Mononuclear cell (primary cell): Measurements from ENCODE around the gene CHGA. TPM values are rescaled to one million over a fixed set of nuclear protein-coding genes. Genes with fewer than 3 reads are reported as not detected.

ENCODE experiments used
- H3K27me3 ChIP-seq: 2 replicates; pipeline ENCODE4 v1.6.0; 2011; ENCODE audit warnings: low read length, control low read depth; ENCODE audit not compliant: insufficient read depth
- H3K4me1 ChIP-seq: 2 replicates; pipeline ENCODE4 v1.5.1; 2011; ENCODE audit warnings: mild to moderate bottlenecking, low read length, control low read depth; ENCODE audit not compliant: insufficient read depth
- H3K4me3 ChIP-seq: 2 replicates; pipeline ENCODE4 v1.5.1; 2011; ENCODE audit warnings: mild to moderate bottlenecking, low read length, moderate library complexity
- H3K9me3 ChIP-seq: 2 replicates; pipeline ENCODE4 v1.5.1; 2011; ENCODE audit warnings: low read depth, mild to moderate bottlenecking, control low read depth, low read length
- total RNA-seq: library from RNA; depleted of rRNA; stranded (reverse); fragments of >200 nt; gene quantifications from one replicate; pipeline ENCODE4 v1.2.3, GENCODE V29; 2012

The CHGA gene
- total RNA-seq, 1 donor = not detected

DNA sequence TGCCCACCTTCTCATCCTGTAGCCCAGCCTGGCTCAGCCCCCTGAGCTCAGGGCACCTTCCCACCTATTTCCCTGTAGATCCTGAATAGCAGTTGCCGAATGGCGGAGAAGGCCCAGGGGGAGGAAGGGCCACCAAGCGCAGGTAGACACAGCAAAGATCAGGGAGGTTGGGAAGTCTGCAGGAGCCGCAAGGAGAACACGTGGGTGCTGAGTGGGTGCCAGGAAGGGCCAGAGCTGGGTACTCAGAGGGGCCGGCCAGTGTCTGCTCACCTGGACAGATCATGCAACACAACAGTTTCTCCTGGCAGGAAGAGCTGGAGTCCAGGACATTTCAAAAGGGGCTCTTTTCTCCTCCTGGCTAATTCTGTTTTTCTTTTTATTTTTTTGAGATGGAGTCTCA lies 30.6 kb downstream of the CHGA start:
- Histone ChIP-seq H3K4me3 (no peak overlapping the region), H3K27me3 (no peaks in the 10 kb centered on the region), H3K9me3 (no peaks in the 10 kb centered on the region), H3K4me1 (no peaks in the 10 kb centered on the region)

DNA sequence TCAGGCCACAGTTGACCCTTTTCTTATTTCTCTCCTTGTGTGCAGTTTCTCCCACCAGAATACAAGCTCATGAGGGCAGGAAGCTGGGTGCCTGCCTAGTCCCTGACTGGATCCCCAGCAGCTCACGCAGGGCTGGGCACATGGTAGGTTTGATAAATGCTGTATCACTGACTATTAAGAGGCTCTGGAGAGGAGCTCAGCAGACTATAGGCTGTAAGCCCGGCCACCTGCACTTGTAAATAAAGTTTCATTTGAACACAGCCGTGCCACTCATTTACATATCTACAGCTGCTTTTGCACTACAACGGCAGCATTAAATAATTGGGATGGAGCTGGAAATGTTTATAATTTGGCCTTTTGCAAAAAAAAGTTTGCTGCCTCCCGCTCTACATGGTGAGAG lies 32.0 kb downstream of the CHGA start:
- no peaks in the 10 kb centered on the region for H3K4me1 ChIP-seq
- H3K4me3 ChIP-seq = no peak overlapping the region
- no peaks in the 10 kb centered on the region for H3K27me3 ChIP-seq
- no peaks in the 10 kb centered on the region for H3K9me3 ChIP-seq

- no peak overlapping the region for H3K4me3 ChIP-seq
- H3K27me3 ChIP-seq = no peaks in the 10 kb centered on the region
- no peaks in the 10 kb centered on the region for H3K9me3 ChIP-seq
Measured at GRCh38 chr14:92955381-92955780, 32.4 kb downstream of the CHGA start.

DNA sequence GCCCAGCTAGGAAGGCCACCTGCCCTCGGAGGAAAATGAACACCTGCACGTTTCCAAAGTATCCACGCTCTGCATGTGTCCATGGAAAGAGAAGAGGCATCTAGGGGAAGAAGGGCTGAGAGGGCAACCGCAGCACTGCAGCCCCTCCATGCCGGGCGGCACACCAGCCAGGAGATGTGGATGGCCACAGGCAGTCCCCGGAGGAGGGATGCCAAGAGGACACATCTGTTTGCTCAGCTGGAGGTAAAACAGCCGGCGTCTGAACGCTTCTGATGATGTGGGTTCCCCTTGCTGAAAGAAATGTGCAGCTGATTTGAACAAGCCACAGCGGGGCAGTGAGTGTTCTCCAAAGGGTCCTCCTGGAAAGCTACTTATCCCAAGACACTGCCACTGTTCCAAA lies 34.0 kb downstream of the CHGA start:
- Histone ChIP-seq H3K9me3 (no peaks in the 10 kb centered on the region), H3K27me3 (no peaks in the 10 kb centered on the region), H3K4me3 (no peak overlapping the region), H3K4me1 (no peaks in the 10 kb centered on the region)

More at GRCh38 chr14:92955381-92955780, 32.4 kb downstream of the CHGA start:
- H3K4me1 ChIP-seq = no peaks in the 10 kb centered on the region

DNA sequence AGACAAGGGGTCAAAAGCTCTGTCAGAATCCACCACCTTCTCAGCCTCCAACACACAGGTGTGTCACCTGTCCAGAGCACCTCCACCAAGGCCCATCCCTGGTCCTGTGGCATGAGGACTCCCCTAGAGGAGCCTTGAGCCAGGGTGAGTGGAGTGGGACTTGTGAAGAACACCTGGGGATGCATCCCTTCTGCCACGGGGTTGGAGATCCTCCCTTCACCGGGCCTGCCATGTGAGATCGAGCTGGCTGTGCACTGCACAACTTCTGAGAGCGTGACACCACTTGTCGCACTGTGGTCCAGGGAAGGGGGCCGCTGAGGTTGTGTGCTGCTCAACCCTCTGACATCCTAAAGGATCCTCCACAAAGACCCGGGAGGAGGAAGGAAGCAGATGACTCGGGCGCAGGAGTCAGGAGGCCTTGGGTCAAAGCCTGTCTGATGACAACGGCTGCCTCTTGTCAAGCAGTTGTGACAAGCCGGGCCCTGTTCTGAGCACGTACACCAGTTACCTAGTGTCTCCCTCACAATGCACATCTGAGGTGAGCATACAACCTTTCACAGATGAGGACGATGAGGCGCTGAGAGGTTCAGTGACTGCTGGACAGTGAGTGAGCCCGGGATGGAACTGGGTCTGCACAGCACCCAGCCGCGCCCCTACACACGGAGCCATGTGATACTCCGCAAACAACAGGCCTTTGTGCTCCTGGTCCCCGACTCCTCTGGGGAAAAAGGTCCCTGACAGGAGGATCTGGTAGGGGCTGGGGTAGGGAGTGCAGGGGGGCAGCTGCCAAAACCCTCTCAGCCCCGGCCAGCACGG lies 35.6 kb downstream of the CHGA start:
- Histone ChIP-seq H3K9me3 (no peaks in the 10 kb centered on the region), H3K27me3 (no peaks in the 10 kb centered on the region)

GRCh38 chr14:92959189-92959531 lies 36.2 kb downstream of the CHGA start:
- H3K27me3 ChIP-seq = no peaks in the 10 kb centered on the region
- H3K4me3 ChIP-seq = no peak overlapping the region
- no peaks in the 10 kb centered on the region for H3K9me3 ChIP-seq
- H3K4me1 ChIP-seq = no peaks in the 10 kb centered on the region

More for the DNA sequence above, 35.6 kb downstream of the CHGA start:
- H3K4me1 ChIP-seq = no peaks in the 10 kb centered on the region
- no peak overlapping the region for H3K4me3 ChIP-seq

- Histone ChIP-seq H3K9me3 (no peaks in the 10 kb centered on the region), H3K4me3 (no peak overlapping the region), H3K27me3 (no peaks in the 10 kb centered on the region), H3K4me1 (no peaks in the 10 kb centered on the region)
Measured at GRCh38 chr14:92959761-92960680, 37.1 kb downstream of the CHGA start.

- H3K4me3 ChIP-seq = no peak overlapping the region
- no peaks in the 10 kb centered on the region for H3K9me3 ChIP-seq
- no peaks in the 10 kb centered on the region for H3K27me3 ChIP-seq
- no peaks in the 10 kb centered on the region for H3K4me1 ChIP-seq
Measured at GRCh38 chr14:92960706-92961566, 38.0 kb downstream of the CHGA start.

- H3K4me1 ChIP-seq = no peaks in the 10 kb centered on the region
- H3K27me3 ChIP-seq = no peaks in the 10 kb centered on the region
- no peak overlapping the region for H3K4me3 ChIP-seq
- no peaks in the 10 kb centered on the region for H3K9me3 ChIP-seq
Measured at GRCh38 chr14:92961567-92961855, 38.6 kb downstream of the CHGA start.

GRCh38 chr14:92962031-92962830 lies 39.3 kb downstream of the CHGA start:
- H3K4me3 ChIP-seq = no peak overlapping the region
- H3K27me3 ChIP-seq = no peaks in the 10 kb centered on the region
- no peaks in the 10 kb centered on the region for H3K9me3 ChIP-seq
- H3K4me1 ChIP-seq = no peaks in the 10 kb centered on the region

DNA sequence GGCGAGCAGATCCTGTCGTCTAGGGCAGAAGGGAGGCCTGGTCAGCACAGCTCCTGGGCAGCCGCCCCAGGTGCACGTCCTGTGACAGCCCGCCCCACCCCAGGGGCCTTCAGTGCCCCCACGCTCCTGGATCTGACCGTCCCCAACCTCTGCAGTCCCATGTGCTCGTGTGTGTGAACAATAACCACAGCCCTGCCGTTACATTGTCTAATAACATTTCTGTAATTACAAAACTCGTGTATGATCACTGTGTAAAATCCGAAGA lies 39.8 kb downstream of the CHGA start:
- H3K4me1 ChIP-seq = no peaks in the 10 kb centered on the region
- H3K27me3 ChIP-seq = no peaks in the 10 kb centered on the region
- no peak overlapping the region for H3K4me3 ChIP-seq
- H3K9me3 ChIP-seq = no peaks in the 10 kb centered on the region

DNA sequence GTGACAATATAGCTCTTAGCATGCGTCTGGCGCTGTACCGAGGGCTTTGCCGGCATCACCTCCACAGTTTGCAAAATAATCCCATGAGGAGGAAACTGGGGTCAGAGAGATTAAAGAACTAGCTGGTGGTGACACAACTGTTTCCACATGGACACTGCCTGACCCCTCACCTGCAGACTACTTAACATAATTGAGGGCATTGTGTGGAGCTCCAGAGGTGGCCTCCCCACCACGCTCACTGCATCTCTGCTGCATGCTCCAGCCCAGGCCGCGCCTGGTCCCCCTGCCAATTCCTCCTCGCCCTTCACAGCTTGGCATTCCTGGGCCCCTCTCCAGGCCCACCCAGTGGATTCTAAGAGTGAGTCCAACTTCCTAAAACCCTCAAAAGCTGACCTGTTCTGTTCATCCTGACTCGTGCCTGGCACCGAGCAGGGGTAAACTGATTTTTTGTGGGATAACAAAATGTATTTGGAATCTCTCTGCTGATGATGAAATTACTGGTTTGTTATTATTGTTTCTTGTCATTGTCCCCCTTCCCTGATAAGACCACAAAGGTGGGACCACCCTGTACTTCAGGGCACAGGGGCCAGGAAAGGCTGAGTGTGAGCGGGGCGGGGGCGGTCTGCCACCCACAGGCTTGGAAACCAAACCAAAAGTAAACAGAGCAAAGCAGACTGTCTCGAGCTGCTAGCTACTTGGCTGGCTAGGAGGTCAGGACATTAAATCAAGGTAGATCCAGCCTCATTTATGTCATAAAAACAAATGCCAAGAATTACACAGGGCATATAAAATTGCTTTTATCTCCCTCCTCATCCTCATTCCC lies 40.6 kb downstream of the CHGA start:
- Histone ChIP-seq H3K4me1 (no peaks in the 10 kb centered on the region), H3K4me3 (no peak overlapping the region), H3K27me3 (no peaks in the 10 kb centered on the region), H3K9me3 (no peaks in the 10 kb centered on the region)

- Histone ChIP-seq H3K27me3 (no peaks in the 10 kb centered on the region), H3K4me1 (no peaks in the 10 kb centered on the region), H3K4me3 (no peak overlapping the region), H3K9me3 (no peaks in the 10 kb centered on the region)
Measured at GRCh38 chr14:92964124-92965109, 41.5 kb downstream of the CHGA start.
